Thyroid gland (tissue), 4 donors: ENCODE data around the gene DOK6. TPM values are rescaled to one million over a fixed set of nuclear protein-coding genes. Genes with fewer than 3 reads are reported as not detected.
"Not testable (repeated sequence)": the region's sequence is repeated elsewhere in the genome, so short reads cannot be mapped to it uniquely, and the experiment has no call there.

ENCODE experiments used
- DNase-seq, 2 donors: peaks; one replicate each; pipeline ENCODE4 v3.0.0-alpha.2; 2019
- H3K27ac ChIP-seq, 3 donors: fragments of 200-600 bp; sonication (generic); 1 replicate in 2 of 3; 2 replicates in 1 of 3; pipeline ENCODE4 v1.5.1; 2016 to 2019; ENCODE audit warnings: mild to moderate bottlenecking in 1 of 3, moderate library complexity in 1 of 3
- H3K27me3 ChIP-seq: fragments of 200-600 bp; sonication (generic); one replicate; pipeline ENCODE4 v1.5.1; 2019
- H3K36me3 ChIP-seq, 2 donors: fragments of 200-600 bp; sonication (generic); one replicate each; pipeline ENCODE4 v1.5.1; 2016 to 2019
- H3K4me1 ChIP-seq, 2 donors: fragments of 200-600 bp; sonication (generic); one replicate each; pipeline ENCODE4 v1.5.1; 2017 to 2019
- H3K4me3 ChIP-seq, 3 donors: fragments of 200-600 bp; sonication (generic); replicated peaks in 1 of 3; 1 replicate in 2 of 3; 2 replicates in 1 of 3; pipeline ENCODE4 v1.5.1; 2016; ENCODE audit warnings: mild to moderate bottlenecking in 1 of 3
- H3K9me3 ChIP-seq: fragments of 200-600 bp; sonication (generic); one replicate; pipeline ENCODE4 v1.5.1; 2017
- POLR2A ChIP-seq, 2 donors: fragments of 450-650 bp; IDR thresholded peaks; one replicate each; pipeline ENCODE4 v1.6.1; 2017; ENCODE audit warnings: antibody characterized with exemption in 2 of 2, mild to moderate bottlenecking in 2 of 2, moderate library complexity in 1 of 2
- WGBS, 2 donors: methylation state at CpG; one replicate each; pipeline ENCODE4 v1.1.5; 2017; 5-methylcytosine and 5-hydroxymethylcytosine counted together
- intact Hi-C: fragments of 100-400 bp; cut with DNase I; formaldehyde crosslinking; loops from one replicate; pipeline ENCODE4 v1.15.1; 2023
- total RNA-seq, 4 donors: library from RNA; depleted of rRNA; stranded (reverse); fragments of >200 nt; gene quantifications; one replicate each; pipeline ENCODE4 v1.2.3, GENCODE V29; 2016
- TF ChIP-seq, protein P1 (sequence below), 6 experiments: fragments of 200-600 bp in 3 of 6; fragments of 450-650 bp in 3 of 6; sonication (generic) in 3 of 6; IDR thresholded peaks; one replicate each; pipeline ENCODE4 v1.5.1; 2016 to 2019; ENCODE audit warnings: antibody characterized with exemption in 6 of 6, mild to moderate bottlenecking in 2 of 6, inconsistent platforms in 1 of 6, moderate library complexity in 1 of 6

The DOK6 gene
- total RNA-seq, 4 donors from 2014 or later = 0.94 to 3.1 (median 2.5) TPM

DNA sequence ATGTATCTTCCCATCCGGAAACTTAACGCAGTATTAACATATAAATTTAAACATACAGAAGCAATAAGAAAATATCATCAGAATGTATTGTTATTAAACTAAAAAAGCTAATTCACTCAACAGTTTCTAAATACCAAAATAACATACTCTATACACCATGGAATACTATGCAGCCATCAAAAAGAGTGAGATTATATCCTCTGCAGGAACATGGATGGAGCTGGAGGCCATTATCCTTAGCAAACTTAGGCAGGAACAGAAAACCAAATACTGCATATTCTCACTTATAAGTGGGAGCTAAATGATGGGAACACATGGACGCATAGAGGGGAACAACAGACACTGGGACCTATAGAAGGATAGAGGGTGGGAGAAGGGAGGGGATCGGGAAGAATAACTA is 419.9 kb downstream of the DOK6 start:
- DNase-seq = no peak
- Histone ChIP-seq H3K27ac (no peak overlapping the region), H3K9me3 (no peaks in the 10 kb centered on the region), H3K36me3 (no peaks in the 10 kb centered on the region), H3K4me3 (no peak overlapping the region), H3K27me3 (no peaks in the 10 kb centered on the region), H3K4me1 (no peaks in the 10 kb centered on the region)
- 95 to 97% methylated on average over 4 of the region's 4 CpGs for WGBS, 2 donors
- TF ChIP-seq, protein P1, sequence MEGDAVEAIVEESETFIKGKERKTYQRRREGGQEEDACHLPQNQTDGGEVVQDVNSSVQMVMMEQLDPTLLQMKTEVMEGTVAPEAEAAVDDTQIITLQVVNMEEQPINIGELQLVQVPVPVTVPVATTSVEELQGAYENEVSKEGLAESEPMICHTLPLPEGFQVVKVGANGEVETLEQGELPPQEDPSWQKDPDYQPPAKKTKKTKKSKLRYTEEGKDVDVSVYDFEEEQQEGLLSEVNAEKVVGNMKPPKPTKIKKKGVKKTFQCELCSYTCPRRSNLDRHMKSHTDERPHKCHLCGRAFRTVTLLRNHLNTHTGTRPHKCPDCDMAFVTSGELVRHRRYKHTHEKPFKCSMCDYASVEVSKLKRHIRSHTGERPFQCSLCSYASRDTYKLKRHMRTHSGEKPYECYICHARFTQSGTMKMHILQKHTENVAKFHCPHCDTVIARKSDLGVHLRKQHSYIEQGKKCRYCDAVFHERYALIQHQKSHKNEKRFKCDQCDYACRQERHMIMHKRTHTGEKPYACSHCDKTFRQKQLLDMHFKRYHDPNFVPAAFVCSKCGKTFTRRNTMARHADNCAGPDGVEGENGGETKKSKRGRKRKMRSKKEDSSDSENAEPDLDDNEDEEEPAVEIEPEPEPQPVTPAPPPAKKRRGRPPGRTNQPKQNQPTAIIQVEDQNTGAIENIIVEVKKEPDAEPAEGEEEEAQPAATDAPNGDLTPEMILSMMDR (IDR thresholded peaks at IDR 0.05) = no peak
- TF ChIP-seq POLR2A (IDR thresholded peaks at IDR 0.05) = no peak
- intact Hi-C loops = no loop called here

DNA sequence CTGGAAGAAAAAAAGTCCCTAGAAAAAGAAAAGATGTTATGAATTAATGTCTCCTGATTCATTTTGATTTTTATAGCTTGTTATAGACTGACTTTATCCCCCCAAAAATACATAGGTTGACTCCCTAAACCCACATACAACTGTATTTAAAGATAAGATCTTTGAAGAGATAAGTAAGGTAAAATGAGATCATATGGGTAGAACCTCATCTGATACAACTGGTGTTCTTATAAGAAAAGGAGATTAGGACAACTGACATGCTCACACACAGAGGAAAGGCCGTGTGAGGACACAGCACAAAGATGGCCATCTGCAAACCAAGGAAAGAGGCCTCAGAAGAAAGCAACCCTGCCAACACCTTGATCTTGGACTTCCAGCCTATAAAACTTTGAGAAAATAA is 429.5 kb downstream of the DOK6 start:
- Histone ChIP-seq H3K27ac (no peak overlapping the region), H3K9me3 (no peaks in the 10 kb centered on the region), H3K36me3 (no peaks in the 10 kb centered on the region), H3K27me3 (no peaks in the 10 kb centered on the region), H3K4me3 (no peak overlapping the region), H3K4me1 (no peaks in the 10 kb centered on the region)
- intact Hi-C loops = no loop called here
- TF ChIP-seq, protein P1 (IDR thresholded peaks at IDR 0.05) = no peak
- TF ChIP-seq POLR2A (IDR thresholded peaks at IDR 0.05) = no peak
- no peak for DNase-seq
- WGBS, 2 donors = 95 to 97% methylated on average over 1 of the region's 1 CpG

DNA sequence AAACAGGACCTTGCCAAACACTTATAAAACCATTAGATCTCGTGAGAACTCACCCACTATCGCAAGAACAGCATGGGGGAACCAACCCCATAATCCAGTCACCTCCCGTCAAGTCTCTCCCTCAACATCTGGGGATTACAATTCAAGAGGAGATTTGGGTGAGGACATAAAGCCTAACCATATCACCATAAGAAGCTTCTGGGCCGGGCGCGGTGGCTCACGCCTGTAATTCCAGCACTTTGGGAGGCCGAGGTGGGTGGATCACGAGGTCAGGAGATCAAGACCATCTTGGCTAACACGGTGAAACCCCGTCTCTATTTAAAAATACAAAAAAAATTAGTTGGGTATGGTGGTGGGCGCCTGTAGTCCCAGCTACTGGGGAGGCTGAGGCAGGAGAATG is 434.3 kb downstream of the DOK6 start:
- H3K27ac ChIP-seq, H3K36me3 ChIP-seq, H3K4me1 ChIP-seq, DNase-seq, H3K4me3 ChIP-seq, H3K27me3 ChIP-seq, intact Hi-C loops, H3K9me3 ChIP-seq: not testable (repeated sequence)
- WGBS, 2 donors = 95 to 98% methylated on average over 12 of the region's 12 CpGs

DNA sequence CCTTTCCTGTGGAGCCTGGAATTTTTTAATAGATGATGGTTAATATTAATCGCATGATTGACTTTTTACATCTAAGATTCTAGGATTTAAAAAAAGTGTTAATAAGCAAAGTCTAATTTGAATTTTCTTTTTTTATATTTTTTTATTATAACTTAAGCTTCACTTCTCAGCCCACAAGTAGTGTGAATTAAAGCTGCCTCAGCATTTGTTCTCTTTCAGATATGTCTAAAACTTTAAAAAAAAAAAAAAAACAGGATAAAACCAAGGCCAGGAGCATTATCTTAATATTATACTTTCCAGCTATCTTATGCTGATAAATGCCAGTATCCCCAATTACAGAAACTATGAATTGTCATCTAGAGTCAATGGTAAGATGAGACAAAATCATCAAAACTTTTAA is 437.3 kb downstream of the DOK6 start:
- TF ChIP-seq, protein P1 (IDR thresholded peaks at IDR 0.05) = no peak
- no peak for TF ChIP-seq POLR2A (IDR thresholded peaks at IDR 0.05)
- Histone ChIP-seq H3K27me3 (no peaks in the 10 kb centered on the region), H3K27ac (no peak overlapping the region), H3K9me3 (no peaks in the 10 kb centered on the region), H3K4me1 (peaks cover 0 to 4% of the 10 kb centered on the region in 2 donors), H3K36me3 (no peaks in the 10 kb centered on the region), H3K4me3 (no peak overlapping the region)
- DNase-seq = no peak
- 94 to 100% methylated on average over 1 of the region's 1 CpG for WGBS, 2 donors
- intact Hi-C loops = no loop called here

DNA sequence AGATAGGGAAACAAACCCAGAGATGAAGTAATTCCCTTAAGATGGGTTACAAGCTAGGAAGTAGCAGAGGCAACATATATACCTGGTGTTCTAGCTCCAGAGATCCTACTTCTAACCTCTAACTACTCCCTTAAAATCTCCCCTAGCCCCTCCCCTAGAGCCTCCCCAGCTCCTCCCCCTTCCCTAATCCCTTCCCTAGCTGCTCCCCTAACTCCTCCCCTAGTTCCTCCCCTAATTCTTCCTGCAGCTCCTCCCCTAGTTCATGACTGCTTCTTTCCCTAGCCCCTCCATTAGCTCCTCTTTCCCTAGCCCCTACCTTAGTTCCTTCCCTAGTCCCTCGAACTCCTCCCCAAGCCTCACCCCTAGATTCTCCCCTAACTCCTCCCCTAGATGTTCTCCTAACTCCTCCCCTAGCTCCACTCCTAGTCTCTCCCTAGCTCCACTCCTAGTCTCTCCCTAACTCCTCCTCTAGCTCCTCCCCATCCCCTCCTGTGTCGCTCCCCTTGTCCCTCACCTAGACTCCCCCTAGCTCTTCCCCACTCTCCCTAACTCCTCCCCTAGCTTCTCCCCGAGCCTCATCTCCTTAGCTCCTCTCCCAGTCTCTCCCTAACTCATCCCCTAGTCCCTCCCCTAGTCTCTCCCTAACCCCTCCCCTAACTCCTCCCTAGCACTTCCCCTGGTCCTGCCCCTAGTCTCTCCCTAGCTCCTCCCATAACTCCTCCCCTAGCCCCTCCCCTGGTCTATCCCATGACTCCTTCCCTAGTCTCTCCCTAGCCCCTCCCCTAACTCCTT is 438.1 kb downstream of the DOK6 start:
- no peaks in the 10 kb centered on the region for H3K36me3 ChIP-seq
- DNase-seq = no peak
- no peaks in the 10 kb centered on the region for H3K27me3 ChIP-seq
- no peak overlapping the region for H3K4me3 ChIP-seq
- TF ChIP-seq, protein P1 (IDR thresholded peaks at IDR 0.05) = no peak
- no peak for TF ChIP-seq POLR2A (IDR thresholded peaks at IDR 0.05)
- H3K4me1 ChIP-seq = peaks cover 0 to 8% of the 10 kb centered on the region in 2 donors
- intact Hi-C loops = no loop called here
- no peaks in the 10 kb centered on the region for H3K9me3 ChIP-seq
- no peak overlapping the region for H3K27ac ChIP-seq
- WGBS, 2 donors = 96 to 99% methylated on average over 3 of the region's 3 CpGs
